HCT116 (cell line): ENCODE results near the gene FRMD4A. TPM values are rescaled to one million over a fixed set of nuclear protein-coding genes. Genes with fewer than 3 reads are reported as not detected.

Source experiments
- ATAC-seq: fragments of 200-7000 bp; cut with Tn5 transposase; 2 replicates; pipeline ENCODE4 v1.9.1; 2020; ENCODE audit warnings: mild to moderate bottlenecking, moderate library complexity
- BruUV-seq: library from RNA; stranded (reverse); fragments of 400-500 nt; replicated peaks from 2 replicates; lab custom pipeline; 2021; lab: Mats Ljungman, UMichigan
- CTCF ChIA-PET: fragments of 300-600 bp; sonication (Branson Sonifier 250); formaldehyde crosslinking; loops from one replicate; lab custom pipeline; 2021; ENCODE audit warnings: antibody characterized with exemption; lab: Charles Lee
- POLR2A ChIA-PET: fragments of 300-600, 350-600 bp; sonication (Branson Sonifier 250); formaldehyde crosslinking; loops from one replicate; lab custom pipeline; 2021; ENCODE audit warnings: antibody characterized with exemption; lab: Charles Lee
- RAD21 ChIA-PET, 2 experiments: fragments of 300-600 bp; sonication (Branson Sonifier 250); formaldehyde crosslinking; loops; one replicate each; lab custom pipeline; 2023; ENCODE audit warnings: low total read pairs in 2 of 2; ENCODE audit not compliant: uncharacterized antibody in 2 of 2, unreplicated experiment in 2 of 2, low non-redundant PET in 1 of 2; lab: Charles Lee
- DNase-seq: peaks from one replicate; pipeline ENCODE4 v3.0.0-alpha.2; 2010; ENCODE audit warnings: low read depth, low spot score
- H2AFZ ChIP-seq: fragments of 200-600 bp; shearing (Covaris generic), sonication (generic); 2 replicates; pipeline ENCODE4 v1.6.1; 2017; ENCODE audit warnings: low read depth, mixed run types, mixed read lengths, antibody characterized with exemption, low read length; ENCODE audit not compliant: poor library complexity, severe bottlenecking
- H3K27ac ChIP-seq: 2 replicates; pipeline ENCODE4 v1.5.1; 2012; ENCODE audit warnings: low read depth, low read length
- H3K27me3 ChIP-seq: fragments of 200-600 bp; sonication (generic); 2 replicates; pipeline ENCODE4 v1.6.1; 2016; ENCODE audit warnings: mixed run types, low read length, mixed read lengths; ENCODE audit not compliant: insufficient read depth
- H3K36me3 ChIP-seq, 2 experiments: fragments of 200-500 bp in 1 of 2; fragments of 200-600 bp in 1 of 2; sonication (Bioruptor generic) in 1 of 2; sonication (generic) in 1 of 2; 2 replicates each; pipeline versions ENCODE4 v1.5.1 to v1.6.1; 2014 to 2016; ENCODE audit warnings: low read length in 2 of 2, inconsistent platforms in 1 of 2, mixed read lengths in 1 of 2, mixed run types in 1 of 2; ENCODE audit not compliant: insufficient read depth in 2 of 2, control insufficient read depth in 1 of 2
- H3K4me1 ChIP-seq, 2 experiments: fragments of 200-600 bp in 1 of 2; sonication (generic) in 1 of 2; 2 replicates each; pipeline versions ENCODE4 v1.5.1 to v1.6.1; 2012 to 2017; ENCODE audit warnings: low read length in 2 of 2, inconsistent platforms in 1 of 2, mild to moderate bottlenecking in 1 of 2, mixed read lengths in 1 of 2, mixed run types in 1 of 2, moderate library complexity in 1 of 2; ENCODE audit not compliant: insufficient read depth in 2 of 2, control insufficient read depth in 1 of 2
- H3K4me2 ChIP-seq: fragments of 200-600 bp; sonication (generic); 2 replicates; pipeline ENCODE4 v1.6.1; 2017; ENCODE audit warnings: mixed run types, low read length, mixed read lengths
- H3K4me3 ChIP-seq, 2 experiments: fragments of 200-600 bp in 1 of 2; sonication (generic) in 1 of 2; replicated peaks in 1 of 2; 2 replicates each; pipeline ENCODE4 v1.5.1; 2011 to 2016; ENCODE audit warnings: low read length in 2 of 2, control low read depth in 1 of 2, low read depth in 1 of 2, mild to moderate bottlenecking in 1 of 2, mixed read lengths in 1 of 2, mixed run types in 1 of 2
- H3K79me2 ChIP-seq: fragments of 200-600 bp; sonication (generic); 2 replicates; pipeline ENCODE4 v1.6.1; 2017; ENCODE audit warnings: mild to moderate bottlenecking, mixed run types, low read length, moderate library complexity, mixed read lengths; ENCODE audit not compliant: insufficient read depth
- H3K9ac ChIP-seq: fragments of 200-600 bp; sonication (generic); 2 replicates; pipeline ENCODE4 v1.6.1; 2016; ENCODE audit warnings: low read length, mixed read lengths
- H3K9me2 ChIP-seq: fragments of 200-600 bp; sonication (generic), shearing (Covaris generic); 2 replicates; pipeline ENCODE4 v1.6.1; 2017; ENCODE audit warnings: mixed run types, mild to moderate bottlenecking, moderate library complexity; ENCODE audit not compliant: insufficient read depth
- H3K9me3 ChIP-seq, 2 experiments: fragments of 200-500 bp in 1 of 2; fragments of 200-600 bp in 1 of 2; sonication (Bioruptor generic) in 1 of 2; sonication (generic) in 1 of 2; 2 replicates each; pipeline ENCODE4 v1.6.1; 2014 to 2017; ENCODE audit warnings: low read length in 2 of 2, mixed read lengths in 2 of 2, inconsistent platforms in 1 of 2, low read depth in 1 of 2, mild to moderate bottlenecking in 1 of 2, mixed run types in 1 of 2, moderate library complexity in 1 of 2; ENCODE audit not compliant: control insufficient read depth in 1 of 2, insufficient read depth in 1 of 2
- H4K20me1 ChIP-seq: fragments of 200-600 bp; sonication (generic), shearing (Covaris generic); 2 replicates; pipeline ENCODE4 v1.6.1; 2017; ENCODE audit warnings: mixed run types, mild to moderate bottlenecking, moderate library complexity; ENCODE audit not compliant: insufficient read depth
- CBX3 ChIP-seq: IDR thresholded peaks from 2 replicates; pipeline ENCODE4 v1.6.1; 2012; ENCODE audit warnings: low read depth
- CTCF ChIP-seq, 3 experiments: fragments of 200-600 bp in 1 of 3; sonication (generic) in 1 of 3; IDR thresholded peaks in 2 of 3; conservative IDR thresholded peaks in 1 of 3; 2 replicates each; pipeline ENCODE4 v1.5.1; 2012 to 2017; ENCODE audit warnings: low read depth in 2 of 3, low read length in 2 of 3, antibody characterized with exemption in 1 of 3, borderline replicate concordance in 1 of 3, control low read depth in 1 of 3, mild to moderate bottlenecking in 1 of 3, mixed read lengths in 1 of 3, mixed run types in 1 of 3, moderate library complexity in 1 of 3; ENCODE audit not compliant: insufficient read depth in 1 of 3
- EGR1 ChIP-seq: IDR thresholded peaks from 2 replicates; pipeline ENCODE4 v1.6.1; 2012; ENCODE audit warnings: low read depth
- ELF1 ChIP-seq: IDR thresholded peaks from 2 replicates; pipeline ENCODE4 v1.6.1; 2012; ENCODE audit warnings: low read depth, borderline replicate concordance
- EZH2 ChIP-seq: fragments of 200-600 bp; sonication (generic); IDR thresholded peaks from 2 replicates; pipeline ENCODE4 v1.6.1; 2017; ENCODE audit warnings: antibody characterized with exemption, mixed run types
- FOSL1 ChIP-seq: IDR thresholded peaks from 2 replicates; pipeline ENCODE4 v1.6.1; 2012; ENCODE audit warnings: low read depth
- POLR2A ChIP-seq: IDR thresholded peaks from 2 replicates; pipeline ENCODE4 v1.7.0; 2011; ENCODE audit warnings: borderline replicate concordance; ENCODE audit not compliant: insufficient read depth, insufficient read length; ENCODE audit errors: extremely low read depth
- RAD21 ChIP-seq: IDR thresholded peaks from 2 replicates; pipeline ENCODE4 v1.6.1; 2012; ENCODE audit warnings: low read depth, mild to moderate bottlenecking
- REST ChIP-seq: IDR thresholded peaks from 2 replicates; pipeline ENCODE4 v1.6.1; 2012; ENCODE audit warnings: low read depth
- SIN3A ChIP-seq: IDR thresholded peaks from 2 replicates; pipeline ENCODE4 v1.6.1; 2012; ENCODE audit warnings: low read depth
- SRF ChIP-seq: IDR thresholded peaks from 2 replicates; pipeline ENCODE4 v1.6.1; 2012; ENCODE audit warnings: low read depth
- ZBTB33 ChIP-seq: IDR thresholded peaks from 2 replicates; pipeline ENCODE4 v1.6.1; 2011; ENCODE audit warnings: mild to moderate bottlenecking, low read length, moderate library complexity; ENCODE audit not compliant: insufficient replicate concordance; ENCODE audit errors: extremely low read depth
- ZFX ChIP-seq: fragments of 450-650 bp; IDR thresholded peaks from 2 replicates; pipeline ENCODE4 v1.6.1; 2017
- ZNF274 ChIP-seq: fragments of 200-500 bp; sonication (Bioruptor generic); IDR thresholded peaks from 2 replicates; pipeline ENCODE4 v1.6.1; 2014; ENCODE audit warnings: mild to moderate bottlenecking, low read depth, low read length, inconsistent platforms
- intact Hi-C: fragments of 100-400 bp; cut with micrococcal nuclease; formaldehyde crosslinking; loops from 2 replicates; pipeline ENCODE4 v1.10.0; 2022
- total RNA-seq: library from RNA; stranded (reverse); gene quantifications from one replicate; pipeline ENCODE4 v1.2.1, GENCODE V29; 2021; ENCODE audit not compliant: unreplicated experiment

Gene FRMD4A
- total RNA-seq, 1 experiment from 2014 or later, result 0.20 TPM

GRCh38 chr10:13704964-13705363 lies 625.8 kb downstream of the FRMD4A start:
- DNase-seq (no peak), ATAC-seq (no peak)
- Histone ChIP-seq H3K4me2 (no peak overlapping the region), H3K9me3 (no peaks in the 10 kb centered on the region), H3K4me1 (peaks cover 5 to 10% of the 10 kb centered on the region in 2 experiments; a peak in 3 of 4 replicates), H3K27me3 (no peaks in the 10 kb centered on the region), H3K9me2 (no peaks in the 10 kb centered on the region), H3K79me2 (no peaks in the 10 kb centered on the region), H3K36me3 (no peaks in the 10 kb centered on the region), H2AFZ (no peak overlapping the region), H3K9ac (no peak overlapping the region), H3K27ac (no peak overlapping the region), H3K4me3 (no peak overlapping the region), H4K20me1 (no peaks in the 10 kb centered on the region)
- no TSS peak for BruUV-seq
- ChIA-PET POLR2A (no interaction called here), CTCF (no interaction called here), RAD21 (no interaction called here)
- TF ChIP-seq FOSL1, result no peak
- TF ChIP-seq RAD21, result no peak
- TF ChIP-seq POLR2A, result no peak
- no peak for TF ChIP-seq EGR1
- no peak for TF ChIP-seq CBX3
- no peak for TF ChIP-seq ZBTB33
- TF ChIP-seq REST, result no peak
- TF ChIP-seq CTCF (IDR thresholded peaks at IDR 0.05 in 2 of 3, conservative IDR thresholded peaks at IDR 0.05 in 1 of 3; ENCODE audit: borderline replicate concordance in 1 of 3, insufficient read depth in 1 of 3, low read depth in 2 of 3, low read length in 2 of 3), result no peak
- TF ChIP-seq EZH2, result no peak
- no peak for TF ChIP-seq SIN3A
- TF ChIP-seq ZFX, result no peak
- no peak for TF ChIP-seq ZNF274
- TF ChIP-seq ELF1, result no peak
- TF ChIP-seq SRF, result no peak
- intact Hi-C loops, result no loop called here
